Right kidney (tissue), 1 donor: ENCODE measurements around the gene ERBB4.
"Not testable (repeated sequence)": the region's sequence is repeated elsewhere in the genome, so short reads cannot be mapped to it uniquely, and the experiment has no call there.

ENCODE experiments used
- DNase-seq: peaks from one replicate; pipeline ENCODE4 v3.0.0-alpha.2; 2016

Gene ERBB4

DNA sequence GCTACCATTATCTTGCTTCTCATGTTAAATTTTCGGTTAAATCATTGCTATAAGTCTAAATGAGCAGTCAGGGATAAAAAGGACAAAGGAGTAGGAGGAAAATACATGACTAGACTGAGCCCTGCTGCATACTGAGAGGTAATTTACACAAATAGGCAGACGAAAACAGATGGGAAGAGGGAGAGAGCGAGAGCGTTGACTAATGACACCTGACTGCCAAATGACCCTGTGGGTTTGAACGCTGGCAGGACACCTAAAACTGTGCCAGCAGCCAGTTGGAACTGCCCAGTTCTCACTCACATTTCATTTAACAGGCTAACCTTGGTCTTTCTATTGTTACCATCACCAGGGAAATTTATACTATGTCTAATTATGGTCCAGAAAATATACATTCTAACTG is 1004.0 kb downstream of the ERBB4 start:
- no peak for DNase-seq

DNA sequence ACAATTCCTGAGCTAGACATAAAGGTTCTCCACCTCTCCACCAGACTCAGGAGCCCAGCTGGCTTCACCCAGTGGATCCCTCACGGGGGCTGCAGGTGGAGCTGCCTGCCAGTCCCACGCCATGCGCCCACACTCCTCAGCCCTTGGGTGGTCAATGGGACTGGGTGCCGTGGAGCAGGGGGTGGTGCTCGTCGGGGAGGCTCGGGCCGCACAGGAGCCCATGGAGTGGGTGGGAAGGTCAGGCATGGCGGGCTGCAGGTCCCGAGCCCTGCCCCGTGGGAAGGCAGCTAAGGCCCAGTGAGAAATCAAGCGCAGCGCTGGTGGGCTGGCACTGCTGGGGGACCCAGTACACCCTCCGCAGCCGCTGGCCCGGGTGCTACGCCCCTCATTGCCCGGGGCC is 1014.4 kb downstream of the ERBB4 start:
- not testable (repeated sequence) for DNase-seq

DNA sequence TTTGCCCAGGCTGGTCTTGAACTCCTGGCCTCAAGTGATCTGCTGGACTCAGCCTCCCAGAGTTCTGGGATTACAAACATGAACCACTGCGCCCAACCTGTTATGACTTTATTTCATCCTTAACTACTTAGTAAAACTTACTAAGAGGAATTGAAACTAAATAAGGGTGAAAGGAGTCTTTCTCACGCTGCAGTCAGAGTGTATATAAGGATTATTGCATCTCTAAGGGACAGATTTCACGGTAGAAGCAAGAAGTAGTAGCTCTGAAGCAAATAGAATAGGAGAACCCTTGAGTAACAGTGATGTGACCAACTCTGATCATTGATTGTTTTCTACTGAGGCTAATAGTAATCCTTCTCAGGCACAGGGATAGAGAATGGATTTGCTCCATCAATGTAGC is 1022.1 kb downstream of the ERBB4 start:
- no peak for DNase-seq

DNA sequence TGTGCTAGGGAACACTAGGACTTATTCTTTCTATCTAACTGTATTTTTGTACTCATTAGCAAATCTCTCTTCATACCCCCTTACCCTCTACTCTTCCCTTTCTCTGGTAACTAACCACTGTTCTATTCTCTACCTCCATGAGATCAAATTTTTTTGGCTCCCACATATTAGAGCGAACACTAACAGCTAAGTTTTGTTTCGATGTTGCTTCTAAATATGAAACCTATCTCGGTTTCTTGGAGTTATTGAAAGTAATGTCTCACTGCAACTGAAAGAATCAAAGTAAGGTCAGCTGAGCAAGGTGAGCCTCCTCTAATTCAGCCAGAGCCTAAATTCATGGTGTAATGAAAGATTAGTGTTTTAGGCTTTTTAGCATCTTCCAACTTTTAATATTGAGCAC is 1024.6 kb downstream of the ERBB4 start:
- no peak for DNase-seq

DNA sequence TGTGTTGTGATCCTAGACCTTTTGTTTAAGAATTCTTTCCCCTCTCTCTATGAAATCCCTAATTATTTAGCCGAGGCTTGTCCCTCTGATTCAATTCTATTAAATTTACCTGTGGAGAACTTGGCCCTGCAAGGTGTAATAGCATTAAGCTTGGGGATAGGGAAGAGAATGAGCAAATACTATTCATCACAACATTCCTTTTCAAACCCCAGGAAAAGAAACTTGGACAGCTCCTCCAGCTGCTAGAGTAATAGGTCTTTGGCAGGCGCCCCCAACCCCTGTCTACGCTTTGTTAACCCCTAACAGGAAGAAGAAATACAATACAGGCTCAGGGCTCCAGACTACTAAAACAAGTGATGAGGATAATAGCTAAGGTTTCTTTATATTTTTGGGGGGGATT is 1025.2 kb downstream of the ERBB4 start:
- peak; percentile 13 for DNase-seq

DNA sequence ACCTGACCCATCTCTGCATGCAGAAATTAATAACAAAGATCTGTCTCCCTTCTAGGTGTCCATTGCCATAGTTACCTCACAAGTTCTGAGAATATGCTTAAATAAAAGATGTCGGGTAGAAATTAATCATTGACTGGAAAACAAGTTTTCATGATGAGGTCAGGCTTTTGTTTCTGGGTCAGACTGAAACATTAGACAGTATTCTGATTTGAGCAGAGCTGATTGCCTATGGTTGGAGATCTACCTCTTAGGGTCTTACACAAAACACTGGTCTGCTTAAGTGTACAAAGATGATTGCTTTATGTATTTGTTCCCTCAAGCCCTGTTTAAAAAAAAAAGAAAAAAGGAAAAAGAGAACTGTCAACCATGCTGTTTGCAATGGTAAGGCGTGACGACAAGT is 1025.8 kb downstream of the ERBB4 start:
- peak; percentile 21 for DNase-seq

DNA sequence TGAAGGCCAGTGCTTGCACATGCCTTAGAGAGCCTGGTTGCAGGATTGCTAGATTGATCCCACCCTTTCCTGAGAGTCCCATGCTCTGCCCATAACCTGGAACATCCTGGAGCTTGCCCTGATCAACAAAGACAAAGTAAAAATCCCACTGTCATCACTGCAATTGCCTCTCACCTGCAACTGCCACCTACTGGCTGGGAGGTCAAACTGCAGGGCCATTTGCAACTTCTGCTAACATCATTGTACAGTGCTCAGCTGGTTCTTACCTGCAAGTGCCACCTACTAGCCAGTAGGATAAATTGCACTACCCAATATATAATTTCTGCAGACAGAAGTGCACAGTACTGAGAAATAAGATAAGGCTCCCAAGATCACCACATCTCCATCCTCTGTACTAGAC is 1034.7 kb downstream of the ERBB4 start:
- DNase-seq: no peak

DNA sequence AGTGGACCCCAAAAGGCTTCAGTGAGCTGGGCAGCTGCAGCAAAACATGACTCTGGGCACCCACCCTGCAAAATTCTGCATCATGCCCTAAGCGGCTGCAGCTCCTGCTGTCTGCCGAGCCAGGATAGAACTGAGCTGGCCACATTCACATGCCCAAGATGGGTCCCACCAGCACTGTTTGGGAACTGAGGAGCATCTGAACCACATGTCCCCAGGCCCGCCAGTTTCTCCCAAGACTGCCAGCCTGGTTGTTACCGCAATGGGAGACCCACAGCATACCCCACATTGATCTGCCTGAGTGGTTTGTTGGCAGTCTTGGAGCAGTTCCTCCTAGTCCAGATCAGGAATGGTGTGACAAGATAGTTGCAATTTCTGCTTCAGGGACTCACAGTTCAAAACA is 1035.4 kb downstream of the ERBB4 start:
- DNase-seq: no peak

DNA sequence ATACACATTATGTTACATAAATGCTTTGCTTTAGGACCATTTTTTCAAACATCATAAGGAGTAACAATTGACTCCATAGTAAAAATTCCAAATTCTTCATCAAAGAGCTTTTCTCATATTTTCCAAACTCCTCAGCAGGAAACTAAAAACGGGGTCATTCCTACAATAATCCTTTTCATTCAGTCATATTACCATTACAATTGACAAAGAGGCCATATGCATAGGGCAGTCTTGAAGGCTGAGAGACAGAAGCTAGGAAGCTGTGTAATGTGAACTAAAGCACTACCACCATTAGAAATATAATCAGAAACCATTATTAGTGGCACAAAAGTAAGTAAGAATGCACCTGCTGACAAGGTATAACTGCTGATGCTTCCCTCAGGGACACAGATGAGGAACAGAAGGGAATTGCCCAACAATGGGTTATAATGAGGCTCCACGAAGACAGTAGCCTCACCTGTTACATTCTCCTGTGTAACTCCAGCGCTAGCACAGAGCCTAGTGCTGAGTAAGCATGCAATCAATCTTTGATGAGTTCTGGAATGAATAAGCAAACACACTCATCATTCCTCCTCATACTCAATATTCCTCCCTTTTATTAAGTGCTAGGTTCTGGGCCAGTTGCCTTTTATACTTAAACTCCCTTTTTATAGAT is 1039.9 kb downstream of the ERBB4 start:
- DNase-seq: no peak

DNA sequence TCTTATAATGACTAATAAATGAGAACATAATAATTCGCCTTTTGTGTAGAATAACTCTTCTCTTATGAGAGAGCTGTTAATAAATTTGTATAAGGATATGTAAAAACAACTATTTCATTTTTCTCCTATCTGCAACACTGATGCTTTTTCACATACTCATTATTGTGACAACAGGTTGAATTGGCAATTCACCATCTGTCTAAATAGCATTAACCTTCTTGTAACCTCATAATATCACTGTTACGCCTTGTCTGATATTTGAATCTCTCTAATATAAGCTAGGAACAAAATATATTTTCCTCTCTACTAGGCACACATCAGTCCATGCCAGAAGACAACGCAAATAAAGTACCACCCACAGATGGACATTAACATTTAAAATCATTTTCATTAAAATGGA is 1043.3 kb downstream of the ERBB4 start:
- DNase-seq: no peak

DNA sequence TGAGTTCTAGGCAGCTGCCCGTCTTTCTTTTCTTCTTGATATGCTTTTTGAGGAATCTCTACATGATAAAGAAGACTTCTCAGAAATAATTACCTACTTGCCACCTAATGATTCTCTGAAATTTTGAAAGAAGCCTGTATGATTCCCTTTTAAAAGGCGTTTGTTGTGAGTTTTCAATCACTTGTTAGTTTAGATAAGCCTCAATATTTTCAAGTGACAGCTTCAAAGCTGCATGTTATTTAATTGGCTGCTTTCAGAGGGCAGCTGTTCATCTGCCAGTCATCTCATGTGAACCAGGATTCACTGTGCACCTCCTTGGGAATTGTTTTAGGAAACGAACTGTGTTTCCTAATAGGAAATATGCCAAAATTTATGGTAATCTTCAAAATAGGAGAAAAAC is 1044.1 kb downstream of the ERBB4 start:
- DNase-seq: no peak

DNA sequence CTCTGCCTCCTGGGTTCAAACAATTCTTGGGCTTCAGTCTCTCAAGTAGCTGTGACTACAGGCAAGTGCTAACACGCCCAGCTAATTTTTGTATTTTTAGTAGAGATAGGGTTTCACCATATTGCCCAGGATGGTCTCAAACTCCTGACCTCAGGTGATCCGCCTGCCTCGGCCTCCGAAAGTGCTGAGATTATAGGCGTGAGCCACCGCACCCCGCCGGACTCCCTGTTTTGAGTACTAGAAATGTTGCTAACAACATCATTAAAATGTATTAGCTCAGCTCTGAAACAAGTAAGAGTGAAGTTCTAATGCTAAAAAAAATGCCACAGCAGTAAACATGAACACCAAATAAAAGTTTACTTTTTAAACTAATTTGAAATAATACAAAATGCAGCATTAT is 1044.5 kb downstream of the ERBB4 start:
- DNase-seq: no peak

DNA sequence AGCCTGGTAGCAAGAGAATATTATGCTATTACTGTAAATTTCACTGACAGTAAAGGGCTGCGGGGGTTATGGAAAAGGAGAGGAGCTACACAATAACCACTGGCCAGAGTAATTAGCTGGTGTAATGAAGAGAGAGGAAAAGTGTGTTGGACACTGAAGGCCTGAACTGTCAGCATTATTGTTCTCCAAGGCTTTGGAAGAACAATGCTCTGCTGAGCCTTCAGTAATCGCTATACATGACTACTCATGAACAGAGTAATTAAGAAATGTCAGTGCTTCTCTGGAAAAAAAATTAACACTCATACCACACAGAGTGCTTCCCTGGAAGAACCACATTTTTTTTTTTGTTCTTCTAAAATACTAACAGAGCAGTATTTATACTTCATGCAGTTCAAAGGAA is 1050.9 kb downstream of the ERBB4 start:
- DNase-seq: no peak

DNA sequence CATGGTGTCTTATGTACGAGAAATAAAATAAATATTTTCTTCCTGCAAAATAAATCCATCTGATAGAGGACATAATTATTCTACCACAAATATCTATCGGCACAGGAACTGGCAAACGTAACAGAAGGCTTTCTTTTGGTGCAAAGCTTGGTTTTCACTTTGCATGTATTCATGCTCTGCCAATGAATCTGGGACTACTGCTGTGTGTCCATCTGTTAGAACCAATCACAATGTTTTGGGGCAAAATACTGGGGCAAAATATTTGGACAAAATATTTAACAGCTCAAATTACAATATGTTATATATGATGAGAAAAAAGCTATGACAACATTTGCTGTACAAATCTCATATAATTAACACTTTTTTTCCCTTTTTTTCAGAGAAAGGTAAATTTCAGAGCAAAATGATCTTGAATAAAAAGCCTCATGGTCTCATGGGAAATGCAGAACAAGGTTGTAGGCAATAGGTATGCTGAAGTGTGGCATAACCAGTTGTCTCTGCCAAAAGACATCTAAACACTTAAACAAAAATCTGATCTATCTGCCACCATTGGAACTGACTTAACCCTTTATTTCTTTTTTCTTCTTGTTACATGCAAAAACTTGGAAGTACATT is 1059.0 kb downstream of the ERBB4 start:
- DNase-seq: no peak

DNA sequence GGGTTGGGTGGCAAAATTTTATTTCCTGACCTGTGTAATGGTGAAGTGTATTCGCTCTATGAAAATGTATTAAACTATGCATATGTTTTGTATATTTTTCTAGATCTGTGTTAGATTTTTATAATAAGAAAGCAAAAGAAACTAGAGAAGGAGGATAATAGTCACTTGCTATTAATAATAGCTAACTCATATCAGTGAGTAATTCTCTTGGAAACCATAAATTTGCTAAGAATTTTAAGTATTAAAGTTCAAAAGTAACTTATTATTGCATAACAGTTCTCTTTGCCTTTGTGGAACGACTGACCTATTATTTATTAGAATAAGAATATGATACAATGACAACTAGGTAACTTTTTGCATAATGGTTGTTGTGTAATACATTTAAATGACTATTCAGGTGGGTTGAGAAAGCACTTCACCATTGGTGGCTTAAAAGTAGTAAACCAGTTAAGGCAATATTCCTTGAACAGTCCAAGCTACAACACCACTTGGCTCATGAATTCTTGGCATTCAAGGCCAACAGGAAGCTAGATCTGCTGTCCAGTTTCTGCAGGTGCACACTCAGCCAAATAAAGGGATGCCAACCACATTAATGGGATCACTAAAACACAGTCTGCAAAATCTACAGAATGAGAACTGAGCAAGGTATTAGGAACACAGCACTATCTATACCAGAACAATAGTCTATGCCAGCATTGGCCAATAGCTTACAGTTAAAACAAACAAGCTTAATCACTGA is 1060.9 kb downstream of the ERBB4 start:
- DNase-seq: no peak

DNA sequence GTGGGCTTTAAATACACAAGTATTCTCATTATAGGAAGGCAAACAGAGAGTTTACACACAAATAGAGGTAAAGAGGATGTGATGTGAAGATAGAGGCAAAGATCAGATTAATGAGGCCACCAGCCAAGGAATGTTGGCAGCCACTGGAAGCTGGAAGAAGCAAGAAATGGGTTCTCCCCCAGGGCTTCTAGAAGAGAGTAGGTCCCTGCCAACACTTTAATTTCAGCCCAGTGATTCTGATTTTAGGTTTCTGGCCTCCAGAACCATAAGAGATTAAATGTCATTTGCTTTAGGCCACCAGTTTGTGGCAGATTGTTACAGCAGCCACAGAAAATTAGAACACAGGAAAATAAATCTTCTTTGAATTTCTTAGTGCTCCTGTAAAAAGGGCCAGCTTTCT is 1065.5 kb downstream of the ERBB4 start:
- no peak for DNase-seq

DNA sequence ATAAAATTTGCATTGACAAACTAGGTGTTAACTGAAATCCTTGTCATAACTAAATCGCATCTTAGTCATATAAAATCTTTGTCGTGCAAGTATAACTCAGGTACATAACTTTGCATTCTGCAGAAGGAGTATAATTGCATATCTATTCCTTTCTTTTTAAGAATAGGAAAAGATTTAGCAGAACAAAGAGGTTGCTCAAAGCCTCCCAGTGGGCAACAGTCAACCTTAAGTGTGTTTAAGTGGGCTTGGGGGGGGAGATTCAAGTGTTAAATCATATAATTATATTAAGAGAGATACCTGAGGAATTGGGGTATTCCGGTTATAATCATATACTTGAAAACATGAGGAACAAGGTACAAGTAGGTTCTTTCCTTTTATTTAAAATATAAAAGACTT is 1068.9 kb downstream of the ERBB4 start:
- DNase-seq: no peak

DNA sequence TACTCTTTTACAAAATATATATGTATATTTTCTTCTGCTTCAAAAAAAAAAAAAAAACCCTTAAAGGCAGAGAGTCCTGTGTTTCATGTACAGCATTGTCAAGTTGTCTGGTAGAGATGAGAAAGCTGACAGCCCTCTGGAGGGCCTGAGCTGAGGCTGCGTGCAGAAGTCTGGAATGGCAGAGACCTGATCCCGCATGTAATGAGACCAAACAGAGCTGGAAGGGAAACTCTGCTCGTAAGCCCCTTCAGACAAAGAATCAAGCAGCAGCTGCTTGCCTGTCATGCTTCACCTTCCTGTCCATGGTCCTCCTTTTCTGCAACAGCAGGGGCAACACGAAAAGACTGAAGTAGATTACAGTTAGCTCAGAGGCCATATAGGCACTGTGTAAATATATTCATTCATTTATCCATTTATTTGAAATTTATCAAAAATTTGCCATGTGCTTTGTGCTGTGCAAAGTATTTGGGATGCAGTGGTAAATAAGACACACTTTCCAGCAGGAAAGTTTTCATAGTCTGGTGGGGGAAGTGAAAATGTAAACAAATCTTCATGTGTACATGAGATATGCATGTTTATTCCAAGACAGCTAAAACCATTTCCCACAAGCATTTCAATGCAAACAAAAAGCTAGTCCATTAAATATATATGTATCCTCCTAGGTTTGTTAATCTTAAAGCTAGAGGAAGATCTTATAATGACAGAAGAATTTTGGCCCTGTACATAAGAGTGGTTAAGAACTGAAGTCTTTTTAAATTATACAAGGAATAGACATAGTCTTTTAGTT is 1069.5 kb downstream of the ERBB4 start:
- DNase-seq: no peak

DNA sequence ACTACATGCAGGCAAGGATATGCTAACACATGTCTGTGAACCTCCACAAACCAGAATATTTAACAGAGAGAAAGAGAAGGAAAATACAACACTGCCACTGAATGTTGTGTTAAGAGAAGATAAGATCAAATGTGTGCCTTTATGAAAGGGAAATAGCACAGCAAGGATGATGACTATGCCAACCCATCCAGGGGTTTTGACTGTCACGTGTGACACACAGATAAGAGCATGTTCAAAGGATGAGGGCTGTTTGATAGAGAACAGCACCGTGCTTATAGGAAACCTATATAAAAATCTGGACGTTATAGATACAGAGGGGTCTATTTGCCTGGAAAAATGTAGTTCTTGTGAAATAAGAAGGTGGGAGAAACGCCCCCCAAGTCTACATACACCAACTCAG is 1070.4 kb downstream of the ERBB4 start:
- no peak for DNase-seq

DNA sequence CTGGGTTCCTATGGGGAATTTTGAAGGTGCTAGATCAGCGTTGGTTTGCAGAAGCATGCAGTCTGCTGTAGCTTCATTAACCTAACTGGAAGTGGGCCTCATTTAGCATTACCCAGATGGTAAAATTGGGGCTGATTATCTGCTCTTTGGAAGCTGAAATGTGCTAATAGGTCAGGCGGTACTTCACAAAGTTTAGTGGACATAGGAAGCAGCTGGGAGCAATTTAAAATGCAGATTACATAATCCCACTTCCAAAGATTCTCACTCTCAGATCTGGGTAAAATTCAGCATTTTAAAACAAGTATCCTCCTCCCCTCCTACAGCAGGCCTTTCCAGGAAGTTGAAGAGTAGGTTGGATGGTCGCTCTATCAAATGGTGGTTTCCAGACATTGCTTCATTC is 1075.2 kb downstream of the ERBB4 start:
- DNase-seq: no peak

DNA sequence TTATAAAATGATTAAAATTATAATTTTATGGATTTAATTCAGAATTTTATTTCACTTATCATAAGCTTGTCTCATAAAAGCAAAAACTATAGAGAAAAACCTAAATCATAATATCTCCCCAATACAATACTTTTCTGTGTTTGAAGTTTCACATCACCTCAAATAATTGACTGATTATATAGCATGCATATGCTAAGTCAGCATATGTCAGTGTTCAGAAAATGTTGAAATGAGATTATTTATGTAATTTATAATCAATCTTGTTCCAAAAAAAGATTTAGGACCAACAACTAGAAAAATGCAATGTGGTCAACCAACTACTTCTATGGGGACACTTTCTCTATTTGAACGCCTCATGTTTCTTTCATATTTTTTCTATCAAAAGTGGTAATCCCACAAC is 1079.6 kb downstream of the ERBB4 start:
- no peak for DNase-seq

DNA sequence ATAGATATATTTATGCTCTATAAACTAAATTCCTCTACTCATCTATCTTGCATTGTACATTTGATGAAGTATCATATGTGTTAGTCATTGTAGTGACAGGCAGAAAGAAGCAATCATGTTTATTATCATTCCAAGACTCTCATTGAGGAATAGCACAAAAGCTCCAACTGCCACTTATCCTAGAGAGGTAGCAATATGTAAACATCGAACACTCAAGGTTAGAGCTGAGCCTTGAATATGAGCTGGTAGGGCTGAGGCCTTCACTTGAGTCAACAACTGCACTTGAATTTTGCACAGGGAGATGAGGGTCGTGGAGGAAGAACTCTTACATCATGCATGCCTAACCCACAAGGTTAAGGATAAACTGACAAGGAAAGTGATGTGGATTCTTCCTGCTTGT is 1081.3 kb downstream of the ERBB4 start:
- DNase-seq: no peak

DNA sequence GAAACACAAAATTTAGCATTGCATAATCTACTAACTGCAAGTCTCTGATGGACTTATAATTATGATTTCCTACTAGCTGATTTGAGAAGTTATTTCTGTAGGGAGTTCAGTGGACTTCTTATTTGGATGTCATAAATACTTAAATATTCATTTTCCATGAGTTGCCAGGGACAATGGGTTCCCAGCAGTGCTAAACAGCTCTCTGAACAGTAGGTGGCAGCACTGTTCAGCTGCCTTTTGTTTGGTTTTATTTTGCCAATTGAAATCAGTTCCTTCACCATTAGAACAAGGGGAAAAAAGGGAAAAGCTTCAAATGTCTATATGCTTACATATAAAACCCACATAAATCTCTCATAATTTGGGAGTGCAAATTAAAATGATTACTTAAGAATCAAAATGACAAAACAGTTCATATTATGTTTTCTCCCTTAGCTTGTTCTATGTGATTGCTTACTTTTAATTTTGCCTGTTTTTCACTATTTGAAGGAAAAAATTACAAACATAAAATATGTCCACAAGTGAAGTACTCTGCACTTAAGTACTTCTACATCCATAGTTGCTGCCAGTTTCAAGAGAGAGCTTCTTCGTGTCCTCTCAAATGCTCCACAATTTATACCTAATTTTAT is 1083.3 kb downstream of the ERBB4 start:
- peak; percentile 28 for DNase-seq
